K562 (cell line): ENCODE results near the gene NBPF4. TPM values are rescaled to one million over a fixed set of nuclear protein-coding genes. Genes with fewer than 3 reads are reported as not detected.
"Not testable (repeated sequence)": the region's sequence is repeated elsewhere in the genome, so short reads cannot be mapped to it uniquely, and the experiment has no call there.

Experiments used
- ATAC-seq: fragments of 200-7000 bp; cut with Tn5 transposase; 3 replicates; pipeline ENCODE4 v1.9.1; 2020; ENCODE audit warnings: moderate library complexity
- BruUV-seq: library from RNA; stranded (reverse); fragments of 400-500 nt; replicated peaks from 2 replicates; lab custom pipeline; 2021; lab: Mats Ljungman, UMichigan
- CTCF ChIA-PET: fragments of 300-600 bp; formaldehyde crosslinking; extraction: SDS; loops from one replicate; lab custom pipeline; 2021; ENCODE audit warnings: low intra/inter-chr PET ratio; lab: Yijun Ruan, JAX
- POLR2A ChIA-PET: fragments of 300-600, 350-650 bp; sonication (Branson Sonifier 250); formaldehyde crosslinking; extraction: SDS; loops from one replicate; lab custom pipeline; 2021; ENCODE audit warnings: antibody characterized with exemption, inconsistent platforms; lab: Yijun Ruan, JAX
- DNase-seq, 4 experiments: peaks; one replicate each; pipeline versions ENCODE4 v3.0.0 to v3.0.0-alpha.2; 2011 to 2018; ENCODE audit warnings: low spot score in 3 of 4, mixed read lengths in 3 of 4; ENCODE audit errors: extremely low read depth in 1 of 4
- FAIRE-seq: peaks from 2 replicates; lab custom pipeline; 2011; peaks lifted over from hg19 to GRCh38; lab: Jason Lieb, UNC
- H2AFZ ChIP-seq: 2 replicates; pipeline ENCODE4 v1.6.0; 2011; ENCODE audit warnings: low read depth, low read length, control low read depth, inconsistent platforms
- H3K27ac ChIP-seq: fragments of 200-600 bp; 3 replicates; pipeline ENCODE4 v1.8.0; 2011; ENCODE audit warnings: low read depth, mild to moderate bottlenecking, control low read depth, inconsistent platforms, low read length, moderate library complexity, mixed read lengths; ENCODE audit errors: extremely low read depth
- H3K27me3 ChIP-seq, 2 experiments: fragments of 300-600 bp in 1 of 2; 2 replicates in 1 of 2; 3 replicates in 1 of 2; pipeline versions ENCODE4 v1.6.0 to v1.8.0; 2011; ENCODE audit warnings: inconsistent platforms in 2 of 2, low read length in 2 of 2, mild to moderate bottlenecking in 1 of 2, mixed read lengths in 1 of 2, moderate library complexity in 1 of 2; ENCODE audit not compliant: control insufficient read depth in 2 of 2, insufficient read depth in 2 of 2
- H3K36me3 ChIP-seq: fragments of 300-600 bp; 3 replicates; pipeline ENCODE4 v1.8.0; 2011; ENCODE audit warnings: mild to moderate bottlenecking, low read length, inconsistent platforms; ENCODE audit not compliant: control insufficient read depth, insufficient read depth
- H3K4me1 ChIP-seq, 2 experiments: fragments of 200-600 bp in 1 of 2; replicated peaks in 1 of 2; 2 replicates in 1 of 2; 3 replicates in 1 of 2; pipeline versions ENCODE4 v1.5.1 to v1.8.0; 2011; ENCODE audit warnings: inconsistent platforms in 2 of 2, low read length in 2 of 2, mild to moderate bottlenecking in 1 of 2, mixed read lengths in 1 of 2, moderate library complexity in 1 of 2; ENCODE audit not compliant: control insufficient read depth in 2 of 2, insufficient read depth in 2 of 2
- H3K4me2 ChIP-seq: 2 replicates; pipeline ENCODE4 v1.6.1; 2011; ENCODE audit warnings: low read length, control low read depth, inconsistent platforms, mixed read lengths; ENCODE audit not compliant: insufficient read depth
- H3K4me3 ChIP-seq: fragments of 200-600 bp; sonication (generic), shearing (Covaris generic); 2 replicates; pipeline ENCODE4 v1.5.1; 2016; ENCODE audit warnings: control low read depth, inconsistent platforms
- H3K79me2 ChIP-seq: fragments of 200-600 bp; 3 replicates; pipeline ENCODE4 v1.8.0; 2011; ENCODE audit warnings: low read length, inconsistent platforms; ENCODE audit not compliant: control insufficient read depth, insufficient read depth
- H3K9ac ChIP-seq, 2 experiments: 2 replicates each; pipeline versions ENCODE4 v1.6.0 to v1.6.1; 2011; ENCODE audit warnings: low read depth in 2 of 2, low read length in 2 of 2, control low read depth in 1 of 2, inconsistent platforms in 1 of 2, mild to moderate bottlenecking in 1 of 2, mixed read lengths in 1 of 2; ENCODE audit not compliant: insufficient read depth in 1 of 2
- H3K9me1 ChIP-seq: one replicate; pipeline ENCODE4 v1.6.0; 2011; ENCODE audit warnings: inconsistent platforms, mild to moderate bottlenecking, low read length, moderate library complexity; ENCODE audit not compliant: control insufficient read depth, insufficient read depth
- H3K9me3 ChIP-seq: replicated peaks from 2 replicates; pipeline ENCODE4 v1.5.1; 2011; ENCODE audit warnings: low read depth, low read length, inconsistent platforms; ENCODE audit not compliant: control insufficient read depth, insufficient read depth
- H4K20me1 ChIP-seq: replicated peaks from 2 replicates; pipeline ENCODE4 v1.6.1; 2011; ENCODE audit warnings: low read length, inconsistent platforms, mixed read lengths; ENCODE audit not compliant: control insufficient read depth, insufficient read depth
- WGBS: fragments of 100-300 bp; shearing (Covaris generic); methylation state at CpG from one replicate; pipeline ENCODE4 v1.1.6; 2016; ENCODE audit warnings: low coverage, mixed read lengths; ENCODE audit not compliant: insufficient coverage; ENCODE audit errors: missing lambda C conversion rate; 5-methylcytosine and 5-hydroxymethylcytosine counted together
- in situ Hi-C: fragments of 300-500 bp; cut with MboI; formaldehyde crosslinking; loops from 4 replicates; pipeline ENCODE4 v1.15.0; 2018; ENCODE audit warnings: inconsistent platforms, mixed read lengths
- intact Hi-C: fragments of 100-400 bp; cut with micrococcal nuclease; formaldehyde crosslinking; loops from 2 replicates; pipeline ENCODE4 v1.14.2; 2022
- polyA plus RNA-seq, 8 experiments: library from polyadenylated mRNA; depleted of rRNA in 4 of 8; stranded (reverse) in 5 of 8; unstranded in 3 of 8; fragments of >200 nt; fragmentation: Nextera tagmentation in 2 of 8; fragmentation: Illumina TruSeq in 1 of 8; extraction: Ambion mirVana in 2 of 8; extraction: Trizol in 1 of 8; gene quantifications; 2 replicates each; pipeline versions ENCODE4 v1.2.1 to v1.2.3, GENCODE V29; 2011 to 2014; ENCODE audit warnings: inconsistent platforms in 1 of 8, missing spikeins in 1 of 8
- total RNA-seq, 7 experiments: library from RNA; depleted of rRNA in 6 of 7; stranded (reverse); fragments of >200 nt in 6 of 7; fragmentation: Illumina TruSeq in 2 of 7; extraction: Trizol in 2 of 7; gene quantifications; 2 replicates each; pipeline versions ENCODE4 v1.2.1 to v1.2.3, GENCODE V29; 2011 to 2021; ENCODE audit warnings: low replicate concordance in 1 of 7

NBPF4 gene
- total and polyA plus RNA-seq, 9 of the 15 experiments (the other 6 are each of a cell fraction or from before 2014, with no cell fraction given): 3.6 to 10.4 (median 5.9) TPM

DNA sequence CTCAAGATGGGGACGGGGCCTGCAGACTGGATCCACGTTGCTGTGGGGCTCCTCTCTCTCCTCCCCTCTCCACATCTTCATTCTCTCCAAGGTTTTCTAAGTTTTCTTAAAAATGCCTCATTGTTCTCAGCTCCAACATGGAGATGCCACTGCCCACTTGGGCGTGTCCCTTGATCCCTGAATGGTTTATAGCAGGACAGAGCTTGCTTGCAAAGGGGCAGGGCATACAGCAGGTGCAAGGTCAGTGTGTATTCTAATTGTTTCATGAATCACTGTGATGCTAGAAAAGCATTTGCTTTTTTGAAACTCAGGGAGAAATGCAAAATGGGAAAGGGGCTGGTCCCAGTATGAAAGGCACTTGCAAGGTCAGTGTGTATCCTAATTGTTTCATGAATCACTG lies 13.9 kb downstream of the NBPF4 start:
- H3K9ac ChIP-seq, H3K79me2 ChIP-seq, ATAC-seq, H3K4me1 ChIP-seq, POLR2A ChIA-PET, H2AFZ ChIP-seq, H3K36me3 ChIP-seq, H3K27ac ChIP-seq, H3K9me3 ChIP-seq, H3K4me2 ChIP-seq, H3K27me3 ChIP-seq, DNase-seq, in situ Hi-C loops, H3K9me1 ChIP-seq, H4K20me1 ChIP-seq, intact Hi-C loops, CTCF ChIA-PET, FAIRE-seq, H3K4me3 ChIP-seq, BruUV-seq: not testable (repeated sequence)
- no CpG with 5 or more reads among the region's 3 CpGs for WGBS

DNA sequence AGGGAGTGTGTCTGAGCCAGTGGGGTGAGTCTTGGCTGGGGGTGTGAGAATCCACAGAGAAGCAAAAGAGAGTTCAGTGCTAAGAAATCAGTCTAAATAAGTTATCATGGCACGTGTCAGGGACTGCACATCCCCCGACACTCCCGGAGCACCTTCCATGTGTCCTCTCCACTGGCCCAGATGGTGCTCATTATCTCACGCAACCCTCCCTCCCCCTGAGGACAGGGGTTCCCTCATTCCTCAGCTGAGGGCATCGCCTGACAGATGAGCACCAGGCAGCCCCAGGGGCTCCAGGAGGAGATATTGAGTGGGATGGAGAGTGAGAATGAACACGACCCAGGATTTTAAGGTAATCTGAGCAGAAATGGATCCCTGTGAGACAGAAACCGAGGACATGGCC lies 16.1 kb downstream of the NBPF4 start:
- FAIRE-seq, H3K27me3 ChIP-seq, H3K9me1 ChIP-seq, H3K4me1 ChIP-seq, H3K4me3 ChIP-seq, H3K9ac ChIP-seq, H3K27ac ChIP-seq, CTCF ChIA-PET, H3K9me3 ChIP-seq, in situ Hi-C loops, H2AFZ ChIP-seq, intact Hi-C loops, H3K36me3 ChIP-seq, H3K79me2 ChIP-seq, H3K4me2 ChIP-seq, DNase-seq, H4K20me1 ChIP-seq, ATAC-seq, BruUV-seq, POLR2A ChIA-PET: not testable (repeated sequence)
- no CpG with 5 or more reads among the region's 7 CpGs for WGBS

DNA sequence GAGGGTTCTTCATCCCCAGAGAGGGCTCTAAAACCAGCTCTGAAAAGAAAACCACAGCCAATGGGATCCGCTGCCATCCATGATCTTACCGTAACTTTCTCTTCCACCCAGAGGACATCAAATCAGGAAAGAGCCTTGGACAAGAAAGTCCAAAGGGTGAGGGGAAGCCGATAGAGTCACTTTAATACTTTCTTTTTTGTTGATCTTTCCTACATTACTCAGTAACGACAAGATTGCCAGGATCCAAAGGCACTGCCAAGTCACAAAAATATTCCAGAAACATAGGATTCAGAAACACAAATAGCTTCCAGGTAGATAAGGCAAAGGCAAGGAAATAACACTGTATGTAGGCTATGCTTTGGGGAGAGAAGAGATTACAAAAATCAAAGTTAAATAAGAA lies 17.0 kb downstream of the NBPF4 start:
- H3K4me1 ChIP-seq, intact Hi-C loops, H3K4me2 ChIP-seq, CTCF ChIA-PET, FAIRE-seq, H3K9me1 ChIP-seq, H3K79me2 ChIP-seq, H3K27me3 ChIP-seq, ATAC-seq, H3K9me3 ChIP-seq, POLR2A ChIA-PET, DNase-seq, H4K20me1 ChIP-seq, H2AFZ ChIP-seq, H3K36me3 ChIP-seq, H3K9ac ChIP-seq, BruUV-seq, H3K4me3 ChIP-seq, in situ Hi-C loops, H3K27ac ChIP-seq: not testable (repeated sequence)
- WGBS: 56% methylated on average over 1 of the region's 4 CpGs

DNA sequence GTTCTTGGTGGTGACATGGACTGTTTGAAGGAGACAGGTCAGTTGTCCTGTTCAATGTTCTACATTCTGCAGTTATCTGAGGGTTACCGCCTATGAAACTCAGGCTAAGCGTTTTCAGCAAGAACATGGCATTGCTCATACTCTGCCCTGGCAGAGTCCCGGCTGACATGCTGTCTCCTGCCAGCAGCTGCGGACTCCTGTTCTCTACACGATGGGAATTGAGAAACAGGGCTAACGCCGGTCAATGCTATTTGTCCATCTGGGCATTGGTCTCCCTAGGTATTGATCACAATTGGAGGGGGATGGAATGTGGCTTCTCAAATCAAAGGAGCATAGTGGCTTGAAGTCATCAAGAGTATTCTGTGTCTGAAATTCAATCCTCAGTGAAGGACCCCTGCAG lies 20.6 kb downstream of the NBPF4 start:
- ATAC-seq, H3K27ac ChIP-seq, FAIRE-seq, H3K4me2 ChIP-seq, H3K4me1 ChIP-seq, H3K9ac ChIP-seq, H3K79me2 ChIP-seq, H3K9me3 ChIP-seq, BruUV-seq, H3K4me3 ChIP-seq, intact Hi-C loops, H3K27me3 ChIP-seq, H3K36me3 ChIP-seq, DNase-seq, H4K20me1 ChIP-seq, H2AFZ ChIP-seq, H3K9me1 ChIP-seq, CTCF ChIA-PET, POLR2A ChIA-PET: not testable (repeated sequence)
- 86% methylated on average over 7 of the region's 7 CpGs for WGBS
- in situ Hi-C loops: loop anchor here (25.0 kb wide), 1 partner anchor 239 kb away; the partner anchor contains the start of gene NBPF6
